T-cell (primary cell): ENCODE results near the gene SPTBN1. TPM values are rescaled to one million over a fixed set of nuclear protein-coding genes. Genes with fewer than 3 reads are reported as not detected.

Source experiments
- ATAC-seq, 4 experiments: fragments of 200-7000 bp in 3 of 4; fragments of 150-1000 bp in 1 of 4; cut with Tn5 transposase; replicated peaks in 1 of 4; 1 replicate in 3 of 4; 2 replicates in 1 of 4; pipeline ENCODE4 v1.10.0; 2021; ENCODE audit warnings: moderate library complexity in 3 of 4, mild to moderate bottlenecking in 2 of 4, moderate number of reproducible peaks in 1 of 4
- CTCF ChIA-PET, 2 donors: fragments of 300-600 bp; sonication (Branson Sonifier 250); formaldehyde crosslinking; loops; one replicate each; lab custom pipeline; 2022; ENCODE audit warnings: antibody characterized with exemption in 2 of 2; lab: Charles Lee
- POLR2A ChIA-PET, 2 donors: fragments of 300-600 bp; sonication (Branson Sonifier 250); formaldehyde crosslinking; loops; one replicate each; lab custom pipeline; 2022; ENCODE audit warnings: antibody characterized with exemption in 2 of 2; lab: Charles Lee
- DNase-seq, 35 experiments: peaks; one replicate each; pipeline versions ENCODE4 v3.0.0 to v3.0.0-alpha.2; 2013 to 2023
- H3K27ac ChIP-seq: one replicate; pipeline ENCODE4 v1.5.1; 2013; ENCODE audit warnings: low read length
- H3K27me3 ChIP-seq, 2 experiments: replicated peaks in 1 of 2; 1 replicate in 1 of 2; 2 replicates in 1 of 2; pipeline versions ENCODE4 v1.6.1 to v1.7.0; 2013; ENCODE audit warnings: low read length in 1 of 2, mixed read lengths in 1 of 2; ENCODE audit not compliant: control insufficient read depth in 2 of 2, insufficient read depth in 2 of 2; ENCODE audit errors: extremely low read depth in 1 of 2
- H3K36me3 ChIP-seq, 2 donors: 1 replicate in 1 of 2; 2 replicates in 1 of 2; pipeline versions ENCODE4 v1.6.1 to v1.7.0; 2013; ENCODE audit warnings: low read length in 1 of 2; ENCODE audit not compliant: control insufficient read depth in 2 of 2, insufficient read depth in 1 of 2; ENCODE audit errors: extremely low read depth in 1 of 2
- H3K4me1 ChIP-seq, 2 experiments: 1 replicate in 1 of 2; 2 replicates in 1 of 2; pipeline versions ENCODE4 v1.6.1 to v1.7.0; 2013; ENCODE audit warnings: low read length in 2 of 2, mixed read lengths in 1 of 2; ENCODE audit not compliant: insufficient read depth in 2 of 2, control insufficient read depth in 1 of 2; ENCODE audit errors: extremely low read depth in 1 of 2
- H3K4me3 ChIP-seq, 2 donors: 1 replicate in 1 of 2; 2 replicates in 1 of 2; pipeline versions ENCODE4 v1.5.1 to v1.7.0; 2013; ENCODE audit warnings: mild to moderate bottlenecking in 2 of 2, low read length in 1 of 2, moderate library complexity in 1 of 2; ENCODE audit not compliant: control insufficient read depth in 1 of 2; ENCODE audit errors: extremely low read depth in 1 of 2
- H3K9me3 ChIP-seq: 2 replicates; pipeline ENCODE4 v1.7.0; 2013
- H3K27ac Mint-ChIP-seq, 2 donors: one replicate each; pipeline ENCODE4 v1.8.0; 2020 to 2021; ENCODE audit warnings: mild to moderate bottlenecking in 2 of 2, mixed read lengths in 2 of 2
- H3K27me3 Mint-ChIP-seq, 2 donors: one replicate each; pipeline ENCODE4 v1.8.0; 2021 to 2022; ENCODE audit warnings: mixed read lengths in 2 of 2
- H3K36me3 Mint-ChIP-seq: one replicate; pipeline ENCODE4 v1.8.0; 2021; ENCODE audit warnings: mixed read lengths
- H3K4me1 Mint-ChIP-seq, 3 donors: one replicate each; pipeline ENCODE4 v1.8.0; 2020 to 2022; ENCODE audit warnings: mixed read lengths in 3 of 3, mild to moderate bottlenecking in 1 of 3
- H3K4me3 Mint-ChIP-seq, 3 donors: one replicate each; pipeline ENCODE4 v1.8.0; 2020 to 2022; ENCODE audit warnings: mild to moderate bottlenecking in 3 of 3, mixed read lengths in 3 of 3, moderate library complexity in 3 of 3
- H3K9me3 Mint-ChIP-seq, 3 donors: one replicate each; pipeline ENCODE4 v1.8.0; 2020 to 2022; ENCODE audit warnings: mixed read lengths in 3 of 3
- WGBS: methylation state at CpG from one replicate; pipeline ENCODE4 v1.1.5; 2013; ENCODE audit warnings: missing lambda C conversion rate; ENCODE audit not compliant: insufficient coverage; 5-methylcytosine and 5-hydroxymethylcytosine counted together
- total RNA-seq, 35 experiments: library from RNA in 6 of 35; stranded (reverse) in 6 of 35; fragments of 120-200 nt in 1 of 35; gene quantifications; one replicate each; pipeline versions ENCODE4 v1.2.1 to v1.2.4 and lab custom pipeline; 2013 to 2026

The SPTBN1 gene
- total RNA-seq, 5 donors from 2014 or later (not counting 1 experiment from before 2014, with no cell fraction given): 129 to 222 (median 139) TPM

DNA sequence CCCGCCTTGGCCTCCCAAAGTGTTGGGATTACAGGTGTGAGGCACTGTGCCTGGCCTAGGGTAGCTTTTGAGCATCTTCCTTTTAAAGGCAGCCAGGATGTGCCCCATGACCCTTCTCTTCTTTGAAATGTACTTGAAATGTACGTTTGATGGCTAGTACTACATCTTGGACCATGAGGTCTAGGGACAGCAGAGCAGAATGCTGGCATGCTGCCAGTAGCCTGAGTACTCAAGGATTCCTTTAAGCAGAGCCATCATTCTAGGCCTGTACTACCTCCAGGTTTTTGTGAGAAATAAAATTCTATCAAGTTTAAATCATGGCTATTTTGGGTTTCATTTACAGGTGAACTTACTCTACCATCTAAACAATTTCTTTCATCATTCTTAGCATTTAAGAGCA lies 264.4 kb downstream of the SPTBN1 start:
- Mint-ChIP-seq H3K4me3 (no peak overlapping the region), H3K27ac (no peak overlapping the region), H3K4me1 (peaks cover 15 to 23% (median 16%) of the 10 kb centered on the region in 3 donors), H3K27me3 (peaks cover 26 to 30% of the 10 kb centered on the region in 2 donors), H3K36me3 (no peaks in the 10 kb centered on the region), H3K9me3 (no peaks in the 10 kb centered on the region)
- no peaks in the 10 kb centered on the region for H3K36me3 ChIP-seq
- H3K4me3 ChIP-seq: no peak overlapping the region
- ATAC-seq (no peak), DNase-seq (no peak)
- WGBS: 80% methylated on average over 2 of the region's 2 CpGs
- no peak overlapping the region for H3K27ac ChIP-seq
- peaks cover 10 to 20% of the 10 kb centered on the region in 2 experiments for H3K4me1 ChIP-seq
- CTCF ChIA-PET: no interaction called here
- POLR2A ChIA-PET: interaction anchor here in 1 of 2 donors (0.5 kb wide), 1 partner anchor 330 kb away, joined by 3 read pairs; the partner anchor contains the start of gene RTN4
- no peaks in the 10 kb centered on the region for H3K9me3 ChIP-seq
- peaks cover 4 to 9% of the 10 kb centered on the region in 2 experiments for H3K27me3 ChIP-seq

Other genes starting within 250 kb of the SPTBN1 start
- not detected for gene TSPYL6, start 200.1 kb upstream of the SPTBN1 start, total RNA-seq